Endodermal cell (in vitro differentiated cells): ENCODE measurements around the gene BEND2. TPM values are rescaled to one million over a fixed set of nuclear protein-coding genes. Genes with fewer than 3 reads are reported as not detected.

Experiments
- DNase-seq: peaks from one replicate; pipeline ENCODE4 v3.0.0-alpha.2; 2017
- H3K27ac ChIP-seq: 2 replicates; pipeline ENCODE4 v1.5.1; 2013; ENCODE audit warnings: mild to moderate bottlenecking, low read depth, low read length, moderate library complexity
- H3K27me3 ChIP-seq: 2 replicates; pipeline ENCODE4 v1.6.1; 2013; ENCODE audit warnings: mild to moderate bottlenecking, low read length, moderate library complexity; ENCODE audit not compliant: insufficient read depth, control insufficient read depth, poor library complexity, severe bottlenecking
- H3K36me3 ChIP-seq: 2 replicates; pipeline ENCODE4 v1.7.0; 2013; ENCODE audit warnings: mild to moderate bottlenecking, low read length, moderate library complexity; ENCODE audit not compliant: control insufficient read depth, insufficient read depth
- H3K4me1 ChIP-seq: one replicate; pipeline ENCODE4 v1.7.0; 2013; ENCODE audit warnings: low read length; ENCODE audit not compliant: control insufficient read depth, insufficient read depth
- H3K4me3 ChIP-seq: 2 replicates; pipeline ENCODE4 v1.5.1; 2013; ENCODE audit warnings: mild to moderate bottlenecking, low read length, moderate library complexity
- H3K9ac ChIP-seq: 2 replicates; pipeline ENCODE4 v1.6.1; 2013; ENCODE audit warnings: mild to moderate bottlenecking, low read length, moderate library complexity; ENCODE audit not compliant: poor library complexity, severe bottlenecking; ENCODE audit errors: extremely low read depth
- H3K9me3 ChIP-seq: 2 replicates; pipeline ENCODE4 v1.6.1; 2013; ENCODE audit warnings: mild to moderate bottlenecking, low read length, moderate library complexity; ENCODE audit not compliant: control insufficient read depth
- H3K27ac Mint-ChIP-seq: 2 replicates; pipeline ENCODE4 v1.8.0; 2020; ENCODE audit warnings: mixed read lengths
- H3K27me3 Mint-ChIP-seq: 2 replicates; pipeline ENCODE4 v1.8.0; 2021; ENCODE audit warnings: mild to moderate bottlenecking, mixed read lengths; ENCODE audit not compliant: insufficient read depth
- H3K36me3 Mint-ChIP-seq: 2 replicates; pipeline ENCODE4 v1.8.0; 2020; ENCODE audit warnings: low read depth, mixed read lengths
- H3K4me1 Mint-ChIP-seq: 2 replicates; pipeline ENCODE4 v1.8.0; 2020; ENCODE audit warnings: mixed read lengths
- H3K4me3 Mint-ChIP-seq: 2 replicates; pipeline ENCODE4 v1.8.0; 2020; ENCODE audit warnings: mild to moderate bottlenecking, moderate library complexity, mixed read lengths
- H3K9me3 Mint-ChIP-seq: 2 replicates; pipeline ENCODE4 v1.8.0; 2020; ENCODE audit warnings: mild to moderate bottlenecking, mixed read lengths
- CTCF ChIP-seq: fragments of 200-600 bp; sonication (generic); conservative IDR thresholded peaks from 2 replicates; pipeline ENCODE4 v1.5.0; 2021; ENCODE audit warnings: antibody characterized with exemption, mild to moderate bottlenecking
- WGBS, 2 experiments: methylation state at CpG; one replicate each; pipeline versions ENCODE4 v1.1.5 to v1.1.7; 2013; ENCODE audit warnings: missing lambda C conversion rate in 2 of 2, mixed read lengths in 1 of 2; ENCODE audit not compliant: insufficient coverage in 1 of 2, insufficient read length in 1 of 2; 5-methylcytosine and 5-hydroxymethylcytosine counted together
- total RNA-seq, 2 donors: library from RNA; stranded (reverse); fragmentation: NEBNext Ultra II Directional in 1 of 2; extraction: Animal tissue kit (Norgen Biotek cat#: 25700) in 1 of 2; gene quantifications; 2 replicates in 1 of 2; 3 replicates in 1 of 2; pipeline ENCODE4 v1.2.1, GENCODE V29; 2021

The BEND2 gene
- total RNA-seq, 2 donors from 2014 or later = not detected

- H3K9ac ChIP-seq = peak overlapping the region; percentile 41
- no peaks in the 10 kb centered on the region for H3K4me1 ChIP-seq
- H3K27ac Mint-ChIP-seq = no peak overlapping the region
- H3K4me3 Mint-ChIP-seq = no peak overlapping the region
- no peaks in the 10 kb centered on the region for H3K36me3 Mint-ChIP-seq
- H3K4me3 ChIP-seq = no peak overlapping the region
- peak; percentile 28 for TF ChIP-seq CTCF
- no peaks in the 10 kb centered on the region for H3K9me3 ChIP-seq
- no peak for DNase-seq
- H3K27ac ChIP-seq = no peak overlapping the region
- H3K9me3 Mint-ChIP-seq = peaks cover 38% of the 10 kb centered on the region
- H3K36me3 ChIP-seq = no peaks in the 10 kb centered on the region
- WGBS, 2 experiments = 92 to 100% methylated on average over 2 to 3 of the region's 4 CpGs
- H3K4me1 Mint-ChIP-seq = peaks cover 4% of the 10 kb centered on the region
- H3K27me3 ChIP-seq = no peaks in the 10 kb centered on the region
- no peaks in the 10 kb centered on the region for H3K27me3 Mint-ChIP-seq
Observed at GRCh38 chrX:18166068-18166467, 54.6 kb downstream of the BEND2 start.

- Mint-ChIP-seq H3K4me3 (no peak overlapping the region), H3K9me3 (peaks cover 40% of the 10 kb centered on the region), H3K27ac (no peak overlapping the region), H3K36me3 (no peaks in the 10 kb centered on the region), H3K4me1 (peaks cover 1% of the 10 kb centered on the region), H3K27me3 (no peaks in the 10 kb centered on the region)
- H3K4me1 ChIP-seq = no peaks in the 10 kb centered on the region
- no peaks in the 10 kb centered on the region for H3K9me3 ChIP-seq
- no peak for DNase-seq
- no peak overlapping the region for H3K27ac ChIP-seq
- H3K36me3 ChIP-seq = no peaks in the 10 kb centered on the region
- H3K4me3 ChIP-seq = no peak overlapping the region
- no peak overlapping the region for H3K9ac ChIP-seq
- TF ChIP-seq CTCF = no peak
- no peaks in the 10 kb centered on the region for H3K27me3 ChIP-seq
- 82% methylated on average over 4 of the region's 4 CpGs; no CpG with 5 or more reads in 1 of the 2 experiments for WGBS, 2 experiments
Observed at GRCh38 chrX:18160369-18160768, 60.3 kb downstream of the BEND2 start.

GRCh38 chrX:18158963-18159362 lies 61.7 kb downstream of the BEND2 start:
- Histone ChIP-seq H3K4me3 (no peak overlapping the region), H3K36me3 (no peaks in the 10 kb centered on the region), H3K27ac (no peak overlapping the region), H3K9me3 (no peaks in the 10 kb centered on the region), H3K9ac (no peak overlapping the region), H3K4me1 (no peaks in the 10 kb centered on the region), H3K27me3 (no peaks in the 10 kb centered on the region)
- WGBS, 2 experiments = 85% methylated on average over 2 of the region's 2 CpGs; no CpG with 5 or more reads in 1 of the 2 experiments
- no peak for DNase-seq
- Mint-ChIP-seq H3K27ac (no peak overlapping the region), H3K27me3 (no peaks in the 10 kb centered on the region), H3K4me1 (no peaks in the 10 kb centered on the region), H3K9me3 (peaks cover 42% of the 10 kb centered on the region), H3K4me3 (no peak overlapping the region), H3K36me3 (no peaks in the 10 kb centered on the region)
- no peak for TF ChIP-seq CTCF
